SK-N-SH treated with all-trans-retinoic acid at 6 μM for 48 hours (cell line): Measurements from ENCODE around the gene CYTH4.

Source experiments
- OSR1 ChIP-seq: fragments of 250-450 bp; sonication (Bioruptor Pico); IDR thresholded peaks from 2 replicates; pipeline ENCODE4 v1.8.0; 2022; ENCODE audit warnings: moderate library complexity, mild to moderate bottlenecking, inconsistent platforms
- PATZ1 ChIP-seq: fragments of 250-450 bp; sonication (Bioruptor Pico); IDR thresholded peaks from 2 replicates; pipeline ENCODE4 v1.8.0; 2020; ENCODE audit warnings: mild to moderate bottlenecking, moderate library complexity, borderline replicate concordance
- TOX ChIP-seq: fragments of 250-450 bp; sonication (Bioruptor Pico); IDR thresholded peaks from 2 replicates; pipeline ENCODE4 v1.8.0; 2021; ENCODE audit warnings: mild to moderate bottlenecking, moderate library complexity, borderline replicate concordance
- ZFP3 ChIP-seq: fragments of 250-450 bp; sonication (Bioruptor Pico); IDR thresholded peaks from 2 replicates; pipeline ENCODE4 v1.5.0; 2020; ENCODE audit warnings: mild to moderate bottlenecking, moderate library complexity
- ZFP30 ChIP-seq: fragments of 450-650 bp; formaldehyde crosslinking; IDR thresholded peaks from 2 replicates; pipeline ENCODE4 v1.5.0; 2022; ENCODE audit warnings: mild to moderate bottlenecking, moderate library complexity
- ZNF8 ChIP-seq: fragments of 450-650 bp; formaldehyde crosslinking; IDR thresholded peaks from 2 replicates; pipeline ENCODE4 v1.5.0; 2020; ENCODE audit warnings: mild to moderate bottlenecking, moderate library complexity

GRCh38 chr22:37273126-37273845 lies 9.0 kb upstream of the CYTH4 start:
- TF ChIP-seq TOX (no peak), ZNF8 (CRISPR knock-in tag) (no peak), OSR1 (no peak), PATZ1 (no peak), ZFP3 (CRISPR knock-in tag) (no peak), ZFP30 (CRISPR knock-in tag) (no peak)
